CD4-positive, alpha-beta memory T cell (primary cell): ENCODE results near the gene TTC34. TPM values are rescaled to one million over a fixed set of nuclear protein-coding genes. Genes with fewer than 3 reads are reported as not detected.
A peak's percentile ranks its signal among the peaks of the same experiment; 100 is the strongest.
"Not testable (repeated sequence)": the region's sequence is repeated elsewhere in the genome, so short reads cannot be mapped to it uniquely, and the experiment has no call there.

Source experiments
- CTCF ChIA-PET: fragments of 350-600 bp; sonication (Branson Sonifier 250); formaldehyde crosslinking; loops from one replicate; lab custom pipeline; 2021; ENCODE audit warnings: inconsistent platforms; ENCODE audit not compliant: partially characterized antibody; lab: Charles Lee
- POLR2A ChIA-PET: fragments of 350-600 bp; sonication (Branson Sonifier 250); formaldehyde crosslinking; loops from one replicate; lab custom pipeline; 2021; ENCODE audit not compliant: partially characterized antibody; lab: Charles Lee
- DNase-seq, 5 donors: peaks; one replicate each; pipeline versions ENCODE4 v3.0.0 to v3.0.0-alpha.2; 2020 to 2022; ENCODE audit warnings: mixed read lengths in 1 of 5
- H3K27ac ChIP-seq: one replicate; pipeline ENCODE4 v1.7.0; 2013; ENCODE audit warnings: low read depth, low read length
- H3K27me3 ChIP-seq: 2 replicates; pipeline ENCODE4 v1.7.0; 2013; ENCODE audit warnings: mild to moderate bottlenecking, low read length, moderate library complexity; ENCODE audit not compliant: insufficient read depth
- H3K36me3 ChIP-seq: 2 replicates; pipeline ENCODE4 v1.7.0; 2013; ENCODE audit warnings: mild to moderate bottlenecking, low read length, moderate library complexity; ENCODE audit not compliant: insufficient read depth
- H3K4me1 ChIP-seq: 2 replicates; pipeline ENCODE4 v1.7.0; 2013; ENCODE audit warnings: mild to moderate bottlenecking, low read length, moderate library complexity; ENCODE audit not compliant: insufficient read depth
- H3K4me3 ChIP-seq, 2 donors: one replicate each; pipeline ENCODE4 v1.7.0; 2013; ENCODE audit warnings: low read length in 2 of 2, mild to moderate bottlenecking in 1 of 2
- H3K9me3 ChIP-seq, 2 donors: one replicate each; pipeline ENCODE4 v1.7.0; 2013; ENCODE audit warnings: low read length in 2 of 2, control low read depth in 1 of 2; ENCODE audit not compliant: control insufficient read depth in 1 of 2
- H3K27ac Mint-ChIP-seq, 7 donors: one replicate each; pipeline ENCODE4 v1.8.0; 2020 to 2021; ENCODE audit warnings: mixed read lengths in 7 of 7, mild to moderate bottlenecking in 6 of 7, inconsistent platforms in 3 of 7, moderate library complexity in 3 of 7
- H3K27me3 Mint-ChIP-seq, 2 donors: one replicate each; pipeline ENCODE4 v1.8.0; 2020 to 2021; ENCODE audit warnings: mixed read lengths in 2 of 2
- H3K36me3 Mint-ChIP-seq, 2 donors: one replicate each; pipeline ENCODE4 v1.8.0; 2020 to 2021; ENCODE audit warnings: mixed read lengths in 2 of 2, inconsistent platforms in 1 of 2, mild to moderate bottlenecking in 1 of 2
- H3K4me1 Mint-ChIP-seq, 4 donors: one replicate each; pipeline ENCODE4 v1.8.0; 2020 to 2021; ENCODE audit warnings: mixed read lengths in 4 of 4, mild to moderate bottlenecking in 1 of 4
- H3K4me3 Mint-ChIP-seq, 8 donors: one replicate each; pipeline ENCODE4 v1.8.0; 2020 to 2021; ENCODE audit warnings: mixed read lengths in 8 of 8, mild to moderate bottlenecking in 7 of 8, moderate library complexity in 6 of 8, inconsistent platforms in 3 of 8
- H3K9me3 Mint-ChIP-seq, 8 donors: one replicate each; pipeline ENCODE4 v1.8.0; 2020 to 2021; ENCODE audit warnings: mixed read lengths in 8 of 8, mild to moderate bottlenecking in 5 of 8, inconsistent platforms in 3 of 8, moderate library complexity in 1 of 8
- intact Hi-C: fragments of 100-400 bp; cut with micrococcal nuclease; formaldehyde crosslinking; loops from one replicate; pipeline ENCODE4 v1.15.1; 2023
- polyA plus RNA-seq, 2 donors: library from polyadenylated mRNA; unstranded; fragments of 300-500 nt; fragmentation: Illumina TruSeq; gene quantifications; one replicate each; pipeline ENCODE4 v1.2.3, GENCODE V29; 2021
- total RNA-seq, 2 experiments: library from RNA; stranded (reverse); gene quantifications; one replicate each; pipeline ENCODE4 v1.2.3, GENCODE V29; 2021

TTC34 gene
- total and polyA plus RNA-seq, 4 experiments from 2014 or later = 0.06 to 4.9 (median 4.8) TPM; not detected in 1

- intact Hi-C loops, H3K36me3 ChIP-seq, H3K9me3 Mint-ChIP-seq, H3K9me3 ChIP-seq, H3K27me3 ChIP-seq, H3K27ac Mint-ChIP-seq, H3K4me1 ChIP-seq, H3K4me3 Mint-ChIP-seq, POLR2A ChIA-PET, H3K4me1 Mint-ChIP-seq, H3K27ac ChIP-seq, CTCF ChIA-PET, H3K4me3 ChIP-seq, H3K36me3 Mint-ChIP-seq: not testable (repeated sequence)
- peak in 1 of 5 donors; percentile 49 for DNase-seq
- H3K27me3 Mint-ChIP-seq = peaks cover 6 to 14% of the 10 kb centered on the region in 2 donors
Observed at GRCh38 chr1:2687638-2688335, 113.7 kb downstream of the TTC34 start.

- H3K9me3 ChIP-seq, H3K27ac ChIP-seq, H3K9me3 Mint-ChIP-seq, H3K4me3 Mint-ChIP-seq, H3K4me3 ChIP-seq, H3K36me3 ChIP-seq, H3K27me3 ChIP-seq, H3K36me3 Mint-ChIP-seq, H3K27ac Mint-ChIP-seq, intact Hi-C loops, POLR2A ChIA-PET, CTCF ChIA-PET, H3K4me1 ChIP-seq, H3K4me1 Mint-ChIP-seq: not testable (repeated sequence)
- peak in 1 of 5 donors; percentile 24 for DNase-seq
- peaks cover 6 to 14% of the 10 kb centered on the region in 2 donors for H3K27me3 Mint-ChIP-seq
Observed at GRCh38 chr1:2687174-2687591, 114.3 kb downstream of the TTC34 start.

GRCh38 chr1:2686091-2686863 lies 115.2 kb downstream of the TTC34 start:
- H3K27ac ChIP-seq, H3K4me1 Mint-ChIP-seq, H3K36me3 Mint-ChIP-seq, H3K27me3 ChIP-seq, H3K9me3 Mint-ChIP-seq, H3K4me3 ChIP-seq, H3K27ac Mint-ChIP-seq, intact Hi-C loops, H3K4me1 ChIP-seq, H3K36me3 ChIP-seq, H3K4me3 Mint-ChIP-seq, CTCF ChIA-PET, POLR2A ChIA-PET, H3K9me3 ChIP-seq: not testable (repeated sequence)
- H3K27me3 Mint-ChIP-seq = peaks cover 6 to 14% of the 10 kb centered on the region in 2 donors
- peak in 1 of 5 donors; percentile 33 for DNase-seq

GRCh38 chr1:2685671-2686070 lies 115.8 kb downstream of the TTC34 start:
- not testable (repeated sequence) for DNase-seq
- peaks cover 6 to 14% of the 10 kb centered on the region in 2 donors for H3K27me3 Mint-ChIP-seq

GRCh38 chr1:2684878-2685277 lies 116.6 kb downstream of the TTC34 start:
- DNase-seq, CTCF ChIA-PET, H3K9me3 ChIP-seq, H3K4me3 ChIP-seq, H3K4me1 ChIP-seq, H3K36me3 Mint-ChIP-seq, H3K4me3 Mint-ChIP-seq, H3K27ac Mint-ChIP-seq, H3K36me3 ChIP-seq, H3K4me1 Mint-ChIP-seq, H3K9me3 Mint-ChIP-seq, H3K27me3 ChIP-seq, intact Hi-C loops, H3K27ac ChIP-seq, POLR2A ChIA-PET: not testable (repeated sequence)
- H3K27me3 Mint-ChIP-seq = peaks cover 6 to 14% of the 10 kb centered on the region in 2 donors

More at GRCh38 chr1:2685671-2686070, 115.8 kb downstream of the TTC34 start:
- H3K4me3 Mint-ChIP-seq, H3K4me1 Mint-ChIP-seq, H3K27ac Mint-ChIP-seq, POLR2A ChIA-PET, H3K27ac ChIP-seq, CTCF ChIA-PET, H3K9me3 Mint-ChIP-seq, H3K36me3 Mint-ChIP-seq, H3K9me3 ChIP-seq, H3K27me3 ChIP-seq, H3K36me3 ChIP-seq, H3K4me1 ChIP-seq, intact Hi-C loops, H3K4me3 ChIP-seq: not testable (repeated sequence)

- H3K36me3 ChIP-seq, H3K4me3 ChIP-seq, H3K4me1 Mint-ChIP-seq, H3K27ac ChIP-seq, H3K9me3 ChIP-seq, H3K4me1 ChIP-seq, H3K4me3 Mint-ChIP-seq, intact Hi-C loops, POLR2A ChIA-PET, CTCF ChIA-PET, H3K27ac Mint-ChIP-seq, H3K36me3 Mint-ChIP-seq, H3K27me3 ChIP-seq, H3K9me3 Mint-ChIP-seq: not testable (repeated sequence)
- peaks cover 6 to 14% of the 10 kb centered on the region in 2 donors for H3K27me3 Mint-ChIP-seq
- peak in 1 of 5 donors; percentile 62 for DNase-seq
Observed at GRCh38 chr1:2684000-2684399, 117.5 kb downstream of the TTC34 start.

GRCh38 chr1:2683321-2683741 lies 118.2 kb downstream of the TTC34 start:
- H3K27ac ChIP-seq, CTCF ChIA-PET, H3K27ac Mint-ChIP-seq, intact Hi-C loops, H3K9me3 ChIP-seq, H3K4me3 Mint-ChIP-seq, H3K4me3 ChIP-seq, H3K27me3 ChIP-seq, H3K9me3 Mint-ChIP-seq, H3K4me1 ChIP-seq, H3K36me3 ChIP-seq, H3K4me1 Mint-ChIP-seq, H3K36me3 Mint-ChIP-seq, POLR2A ChIA-PET: not testable (repeated sequence)
- peaks cover 6 to 14% of the 10 kb centered on the region in 2 donors for H3K27me3 Mint-ChIP-seq
- DNase-seq = peak in 1 of 5 donors; percentile 38
